HCT116 (cell line): ENCODE data around the gene OR10P1. TPM values are rescaled to one million over a fixed set of nuclear protein-coding genes. Genes with fewer than 3 reads are reported as not detected.
"Not testable (repeated sequence)": the region's sequence is repeated elsewhere in the genome, so short reads cannot be mapped to it uniquely, and the experiment has no call there.

Source experiments
- ATAC-seq: fragments of 200-7000 bp; cut with Tn5 transposase; 2 replicates; pipeline ENCODE4 v1.9.1; 2020; ENCODE audit warnings: mild to moderate bottlenecking, moderate library complexity
- BruUV-seq: library from RNA; stranded (reverse); fragments of 400-500 nt; replicated peaks from 2 replicates; lab custom pipeline; 2021; lab: Mats Ljungman, UMichigan
- CTCF ChIA-PET: fragments of 300-600 bp; sonication (Branson Sonifier 250); formaldehyde crosslinking; loops from one replicate; lab custom pipeline; 2021; ENCODE audit warnings: antibody characterized with exemption; lab: Charles Lee
- POLR2A ChIA-PET: fragments of 300-600, 350-600 bp; sonication (Branson Sonifier 250); formaldehyde crosslinking; loops from one replicate; lab custom pipeline; 2021; ENCODE audit warnings: antibody characterized with exemption; lab: Charles Lee
- RAD21 ChIA-PET, 2 experiments: fragments of 300-600 bp; sonication (Branson Sonifier 250); formaldehyde crosslinking; loops; one replicate each; lab custom pipeline; 2023; ENCODE audit warnings: low total read pairs in 2 of 2; ENCODE audit not compliant: uncharacterized antibody in 2 of 2, unreplicated experiment in 2 of 2, low non-redundant PET in 1 of 2; lab: Charles Lee
- DNase-seq: peaks from one replicate; pipeline ENCODE4 v3.0.0-alpha.2; 2010; ENCODE audit warnings: low read depth, low spot score
- H2AFZ ChIP-seq: fragments of 200-600 bp; shearing (Covaris generic), sonication (generic); 2 replicates; pipeline ENCODE4 v1.6.1; 2017; ENCODE audit warnings: low read depth, mixed run types, mixed read lengths, antibody characterized with exemption, low read length; ENCODE audit not compliant: poor library complexity, severe bottlenecking
- H3K27ac ChIP-seq: 2 replicates; pipeline ENCODE4 v1.5.1; 2012; ENCODE audit warnings: low read depth, low read length
- H3K27me3 ChIP-seq: fragments of 200-600 bp; sonication (generic); 2 replicates; pipeline ENCODE4 v1.6.1; 2016; ENCODE audit warnings: mixed run types, low read length, mixed read lengths; ENCODE audit not compliant: insufficient read depth
- H3K36me3 ChIP-seq, 2 experiments: fragments of 200-500 bp in 1 of 2; fragments of 200-600 bp in 1 of 2; sonication (Bioruptor generic) in 1 of 2; sonication (generic) in 1 of 2; 2 replicates each; pipeline versions ENCODE4 v1.5.1 to v1.6.1; 2014 to 2016; ENCODE audit warnings: low read length in 2 of 2, inconsistent platforms in 1 of 2, mixed read lengths in 1 of 2, mixed run types in 1 of 2; ENCODE audit not compliant: insufficient read depth in 2 of 2, control insufficient read depth in 1 of 2
- H3K4me1 ChIP-seq, 2 experiments: fragments of 200-600 bp in 1 of 2; sonication (generic) in 1 of 2; 2 replicates each; pipeline versions ENCODE4 v1.5.1 to v1.6.1; 2012 to 2017; ENCODE audit warnings: low read length in 2 of 2, inconsistent platforms in 1 of 2, mild to moderate bottlenecking in 1 of 2, mixed read lengths in 1 of 2, mixed run types in 1 of 2, moderate library complexity in 1 of 2; ENCODE audit not compliant: insufficient read depth in 2 of 2, control insufficient read depth in 1 of 2
- H3K4me2 ChIP-seq: fragments of 200-600 bp; sonication (generic); 2 replicates; pipeline ENCODE4 v1.6.1; 2017; ENCODE audit warnings: mixed run types, low read length, mixed read lengths
- H3K4me3 ChIP-seq, 2 experiments: fragments of 200-600 bp in 1 of 2; sonication (generic) in 1 of 2; replicated peaks in 1 of 2; 2 replicates each; pipeline ENCODE4 v1.5.1; 2011 to 2016; ENCODE audit warnings: low read length in 2 of 2, control low read depth in 1 of 2, low read depth in 1 of 2, mild to moderate bottlenecking in 1 of 2, mixed read lengths in 1 of 2, mixed run types in 1 of 2
- H3K79me2 ChIP-seq: fragments of 200-600 bp; sonication (generic); 2 replicates; pipeline ENCODE4 v1.6.1; 2017; ENCODE audit warnings: mild to moderate bottlenecking, mixed run types, low read length, moderate library complexity, mixed read lengths; ENCODE audit not compliant: insufficient read depth
- H3K9ac ChIP-seq: fragments of 200-600 bp; sonication (generic); 2 replicates; pipeline ENCODE4 v1.6.1; 2016; ENCODE audit warnings: low read length, mixed read lengths
- H3K9me2 ChIP-seq: fragments of 200-600 bp; sonication (generic), shearing (Covaris generic); 2 replicates; pipeline ENCODE4 v1.6.1; 2017; ENCODE audit warnings: mixed run types, mild to moderate bottlenecking, moderate library complexity; ENCODE audit not compliant: insufficient read depth
- H3K9me3 ChIP-seq, 2 experiments: fragments of 200-500 bp in 1 of 2; fragments of 200-600 bp in 1 of 2; sonication (Bioruptor generic) in 1 of 2; sonication (generic) in 1 of 2; 2 replicates each; pipeline ENCODE4 v1.6.1; 2014 to 2017; ENCODE audit warnings: low read length in 2 of 2, mixed read lengths in 2 of 2, inconsistent platforms in 1 of 2, low read depth in 1 of 2, mild to moderate bottlenecking in 1 of 2, mixed run types in 1 of 2, moderate library complexity in 1 of 2; ENCODE audit not compliant: control insufficient read depth in 1 of 2, insufficient read depth in 1 of 2
- H4K20me1 ChIP-seq: fragments of 200-600 bp; sonication (generic), shearing (Covaris generic); 2 replicates; pipeline ENCODE4 v1.6.1; 2017; ENCODE audit warnings: mixed run types, mild to moderate bottlenecking, moderate library complexity; ENCODE audit not compliant: insufficient read depth
- CBX3 ChIP-seq: IDR thresholded peaks from 2 replicates; pipeline ENCODE4 v1.6.1; 2012; ENCODE audit warnings: low read depth
- EGR1 ChIP-seq: IDR thresholded peaks from 2 replicates; pipeline ENCODE4 v1.6.1; 2012; ENCODE audit warnings: low read depth
- ELF1 ChIP-seq: IDR thresholded peaks from 2 replicates; pipeline ENCODE4 v1.6.1; 2012; ENCODE audit warnings: low read depth, borderline replicate concordance
- EZH2 ChIP-seq: fragments of 200-600 bp; sonication (generic); IDR thresholded peaks from 2 replicates; pipeline ENCODE4 v1.6.1; 2017; ENCODE audit warnings: antibody characterized with exemption, mixed run types
- EZH2phosphoT487 ChIP-seq: fragments of 200-600 bp; IDR thresholded peaks from 2 replicates; pipeline ENCODE4 v1.6.1; 2018; ENCODE audit warnings: antibody characterized with exemption, borderline replicate concordance
- FOSL1 ChIP-seq: IDR thresholded peaks from 2 replicates; pipeline ENCODE4 v1.6.1; 2012; ENCODE audit warnings: low read depth
- JUND ChIP-seq: IDR thresholded peaks from 2 replicates; pipeline ENCODE4 v1.6.1; 2012
- POLR2A ChIP-seq: IDR thresholded peaks from 2 replicates; pipeline ENCODE4 v1.7.0; 2011; ENCODE audit warnings: borderline replicate concordance; ENCODE audit not compliant: insufficient read depth, insufficient read length; ENCODE audit errors: extremely low read depth
- RAD21 ChIP-seq: IDR thresholded peaks from 2 replicates; pipeline ENCODE4 v1.6.1; 2012; ENCODE audit warnings: low read depth, mild to moderate bottlenecking
- SP1 ChIP-seq: IDR thresholded peaks from 2 replicates; pipeline ENCODE4 v1.6.1; 2012; ENCODE audit warnings: low read depth
- SRF ChIP-seq: IDR thresholded peaks from 2 replicates; pipeline ENCODE4 v1.6.1; 2012; ENCODE audit warnings: low read depth
- TCF7L2 ChIP-seq: IDR thresholded peaks from 2 replicates; pipeline ENCODE4 v1.7.0; 2011; ENCODE audit warnings: borderline replicate concordance, inconsistent platforms; ENCODE audit not compliant: insufficient read depth, insufficient read length; ENCODE audit errors: extremely low read depth
- YY1 ChIP-seq: IDR thresholded peaks from 2 replicates; pipeline ENCODE4 v1.6.1; 2011; ENCODE audit warnings: low read length, low read depth, moderate library complexity, mild to moderate bottlenecking; ENCODE audit not compliant: insufficient replicate concordance; ENCODE audit errors: extremely low read depth
- ZFX ChIP-seq: fragments of 450-650 bp; IDR thresholded peaks from 2 replicates; pipeline ENCODE4 v1.6.1; 2017
- intact Hi-C: fragments of 100-400 bp; cut with micrococcal nuclease; formaldehyde crosslinking; loops from 2 replicates; pipeline ENCODE4 v1.10.0; 2022
- total RNA-seq: library from RNA; stranded (reverse); gene quantifications from one replicate; pipeline ENCODE4 v1.2.1, GENCODE V29; 2021; ENCODE audit not compliant: unreplicated experiment
- TF ChIP-seq, protein P1 (sequence below), 3 experiments: fragments of 200-600 bp in 1 of 3; sonication (generic) in 1 of 3; IDR thresholded peaks in 2 of 3; conservative IDR thresholded peaks in 1 of 3; 2 replicates each; pipeline ENCODE4 v1.5.1; 2012 to 2017; ENCODE audit warnings: low read depth in 2 of 3, low read length in 2 of 3, antibody characterized with exemption in 1 of 3, borderline replicate concordance in 1 of 3, control low read depth in 1 of 3, mild to moderate bottlenecking in 1 of 3, mixed read lengths in 1 of 3, mixed run types in 1 of 3, moderate library complexity in 1 of 3; ENCODE audit not compliant: insufficient read depth in 1 of 3
- TF ChIP-seq, protein P2 (sequence below): IDR thresholded peaks from 2 replicates; pipeline ENCODE4 v1.6.1; 2011; ENCODE audit warnings: mild to moderate bottlenecking, low read length, moderate library complexity; ENCODE audit not compliant: insufficient replicate concordance; ENCODE audit errors: extremely low read depth

OR10P1 gene
- total RNA-seq, 1 experiment from 2014 or later: not detected

DNA sequence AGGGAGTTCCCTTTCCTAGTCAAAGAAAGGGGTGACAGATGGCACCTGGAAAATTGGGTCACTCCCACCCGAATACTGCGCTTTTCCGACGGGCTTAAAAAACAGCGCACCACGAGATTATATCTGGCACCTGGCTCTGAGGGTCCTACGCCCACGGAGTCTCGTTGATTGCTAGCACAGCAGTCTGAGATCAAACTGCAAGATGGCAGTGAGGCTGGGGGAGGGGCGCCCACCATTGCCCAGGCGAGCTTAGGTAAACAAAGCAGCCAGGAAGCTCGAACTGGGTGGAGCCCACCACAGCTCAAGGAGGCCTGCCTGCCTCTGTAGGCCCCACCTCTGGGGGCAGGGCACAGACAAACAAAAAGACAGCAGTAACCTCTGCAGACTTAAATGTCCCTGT is 46.5 kb upstream of the OR10P1 start:
- H4K20me1 ChIP-seq, H2AFZ ChIP-seq, ATAC-seq, RAD21 ChIA-PET, H3K4me2 ChIP-seq, H3K9me3 ChIP-seq, intact Hi-C loops, BruUV-seq, H3K79me2 ChIP-seq, DNase-seq, H3K27me3 ChIP-seq, H3K27ac ChIP-seq, H3K4me1 ChIP-seq, H3K36me3 ChIP-seq, H3K4me3 ChIP-seq, POLR2A ChIA-PET, H3K9ac ChIP-seq, H3K9me2 ChIP-seq, CTCF ChIA-PET: not testable (repeated sequence)

DNA sequence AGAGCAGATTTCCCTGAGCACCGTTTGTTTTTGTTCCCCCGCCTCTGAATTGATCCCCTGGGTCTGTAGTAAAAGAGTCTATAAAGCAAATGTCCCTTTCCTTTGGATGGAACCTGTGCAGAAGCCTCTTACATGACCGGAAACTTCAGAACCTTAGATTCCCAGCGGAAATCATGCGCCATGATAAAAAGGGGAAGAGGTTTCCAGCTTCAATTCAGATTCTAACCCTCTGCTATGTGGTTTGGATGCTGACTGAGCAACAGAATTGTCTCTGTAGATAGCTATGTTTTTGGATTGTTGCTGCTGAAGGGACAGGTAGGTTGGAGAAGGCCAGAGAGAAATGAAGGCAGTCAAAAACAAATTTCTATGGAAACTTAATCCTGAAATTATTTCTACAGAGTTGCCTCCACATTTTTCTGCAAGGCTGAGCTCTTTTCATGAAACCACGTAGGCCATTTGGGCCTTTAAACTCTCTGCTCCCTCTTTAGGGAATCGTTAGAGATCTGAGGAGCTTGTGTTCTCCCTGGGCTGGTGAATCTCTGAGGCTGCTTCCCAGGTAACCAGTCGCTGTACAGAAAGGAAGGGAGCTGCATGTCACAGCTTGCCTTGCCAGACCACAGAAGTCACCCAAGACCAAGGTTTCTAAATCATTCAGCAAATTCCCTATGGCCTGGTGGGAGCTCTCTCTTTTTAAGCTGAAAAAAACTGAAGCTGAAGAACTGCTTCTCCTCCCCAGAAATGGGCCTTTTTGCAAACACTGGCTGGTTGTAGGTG is 28.7 kb upstream of the OR10P1 start:
- POLR2A ChIA-PET: no interaction called here
- DNase-seq: no peak
- no peaks in the 10 kb centered on the region for H3K36me3 ChIP-seq

More for the DNA sequence above, 28.7 kb upstream of the OR10P1 start:
- intact Hi-C loops: no loop called here
- no peak overlapping the region for H3K9ac ChIP-seq
- no peak overlapping the region for H3K4me2 ChIP-seq
- no peak for TF ChIP-seq CBX3
- TF ChIP-seq POLR2A: no peak
- no peak for TF ChIP-seq ZFX
- no peak for TF ChIP-seq TCF7L2
- TF ChIP-seq, protein P1, sequence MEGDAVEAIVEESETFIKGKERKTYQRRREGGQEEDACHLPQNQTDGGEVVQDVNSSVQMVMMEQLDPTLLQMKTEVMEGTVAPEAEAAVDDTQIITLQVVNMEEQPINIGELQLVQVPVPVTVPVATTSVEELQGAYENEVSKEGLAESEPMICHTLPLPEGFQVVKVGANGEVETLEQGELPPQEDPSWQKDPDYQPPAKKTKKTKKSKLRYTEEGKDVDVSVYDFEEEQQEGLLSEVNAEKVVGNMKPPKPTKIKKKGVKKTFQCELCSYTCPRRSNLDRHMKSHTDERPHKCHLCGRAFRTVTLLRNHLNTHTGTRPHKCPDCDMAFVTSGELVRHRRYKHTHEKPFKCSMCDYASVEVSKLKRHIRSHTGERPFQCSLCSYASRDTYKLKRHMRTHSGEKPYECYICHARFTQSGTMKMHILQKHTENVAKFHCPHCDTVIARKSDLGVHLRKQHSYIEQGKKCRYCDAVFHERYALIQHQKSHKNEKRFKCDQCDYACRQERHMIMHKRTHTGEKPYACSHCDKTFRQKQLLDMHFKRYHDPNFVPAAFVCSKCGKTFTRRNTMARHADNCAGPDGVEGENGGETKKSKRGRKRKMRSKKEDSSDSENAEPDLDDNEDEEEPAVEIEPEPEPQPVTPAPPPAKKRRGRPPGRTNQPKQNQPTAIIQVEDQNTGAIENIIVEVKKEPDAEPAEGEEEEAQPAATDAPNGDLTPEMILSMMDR (IDR thresholded peaks at IDR 0.05 in 2 of 3, conservative IDR thresholded peaks at IDR 0.05 in 1 of 3; ENCODE audit: borderline replicate concordance in 1 of 3, insufficient read depth in 1 of 3, low read depth in 2 of 3, low read length in 2 of 3): no peak
- TF ChIP-seq JUND: no peak
- no peak for TF ChIP-seq YY1
- no peak for TF ChIP-seq EZH2
- TF ChIP-seq EZH2phosphoT487: no peak
- TF ChIP-seq RAD21: no peak
- TF ChIP-seq FOSL1: no peak
- TF ChIP-seq SP1: no peak
- TF ChIP-seq SRF: no peak
- TF ChIP-seq, protein P2, sequence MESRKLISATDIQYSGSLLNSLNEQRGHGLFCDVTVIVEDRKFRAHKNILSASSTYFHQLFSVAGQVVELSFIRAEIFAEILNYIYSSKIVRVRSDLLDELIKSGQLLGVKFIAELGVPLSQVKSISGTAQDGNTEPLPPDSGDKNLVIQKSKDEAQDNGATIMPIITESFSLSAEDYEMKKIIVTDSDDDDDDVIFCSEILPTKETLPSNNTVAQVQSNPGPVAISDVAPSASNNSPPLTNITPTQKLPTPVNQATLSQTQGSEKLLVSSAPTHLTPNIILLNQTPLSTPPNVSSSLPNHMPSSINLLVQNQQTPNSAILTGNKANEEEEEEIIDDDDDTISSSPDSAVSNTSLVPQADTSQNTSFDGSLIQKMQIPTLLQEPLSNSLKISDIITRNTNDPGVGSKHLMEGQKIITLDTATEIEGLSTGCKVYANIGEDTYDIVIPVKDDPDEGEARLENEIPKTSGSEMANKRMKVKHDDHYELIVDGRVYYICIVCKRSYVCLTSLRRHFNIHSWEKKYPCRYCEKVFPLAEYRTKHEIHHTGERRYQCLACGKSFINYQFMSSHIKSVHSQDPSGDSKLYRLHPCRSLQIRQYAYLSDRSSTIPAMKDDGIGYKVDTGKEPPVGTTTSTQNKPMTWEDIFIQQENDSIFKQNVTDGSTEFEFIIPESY: no peak
- no peak for TF ChIP-seq EGR1
- no peak for TF ChIP-seq ELF1
- TF ChIP-seq, all 23 proteins: peak for 0
- no peak overlapping the region for H3K27ac ChIP-seq
- no peak overlapping the region for H2AFZ ChIP-seq
- no peaks in the 10 kb centered on the region for H3K9me3 ChIP-seq
- peaks cover 44% of the 10 kb centered on the region for H3K27me3 ChIP-seq
- ChIA-PET RAD21 (no interaction called here), CTCF (no interaction called here)
- H3K79me2 ChIP-seq: no peaks in the 10 kb centered on the region
- H3K4me1 ChIP-seq: no peaks in the 10 kb centered on the region
- no peak overlapping the region for H3K4me3 ChIP-seq
- no TSS peak for BruUV-seq
- H3K9me2 ChIP-seq: no peaks in the 10 kb centered on the region
- ATAC-seq: no peak
- no peaks in the 10 kb centered on the region for H4K20me1 ChIP-seq
